Gastroesophageal sphincter (tissue), 4 donors: Measurements from ENCODE around the gene TTLL5. TPM values are rescaled to one million over a fixed set of nuclear protein-coding genes. Genes with fewer than 3 reads are reported as not detected.

Experiments used
- ATAC-seq: fragments of 150-250 bp; one replicate; pipeline ENCODE4 v1.9.1; 2016; ENCODE audit warnings: mild to moderate bottlenecking, moderate library complexity
- H3K27ac ChIP-seq, 4 donors: fragments of 200-600 bp; sonication (generic) in 3 of 4; 1 replicate in 3 of 4; 2 replicates in 1 of 4; pipeline ENCODE4 v1.5.1; 2016 to 2019
- H3K27me3 ChIP-seq: fragments of 200-600 bp; sonication (generic); one replicate; pipeline ENCODE4 v1.5.1; 2019
- H3K36me3 ChIP-seq, 2 donors: fragments of 200-600 bp; sonication (generic); one replicate each; pipeline ENCODE4 v1.5.1; 2019; ENCODE audit warnings: control low read depth in 1 of 2
- H3K4me1 ChIP-seq, 3 donors: fragments of 200-600 bp; sonication (generic); 1 replicate in 2 of 3; 2 replicates in 1 of 3; pipeline ENCODE4 v1.5.1; 2016 to 2019; ENCODE audit warnings: control low read depth in 2 of 3
- H3K4me3 ChIP-seq, 2 donors: fragments of 200-600 bp; sonication (generic); one replicate each; pipeline ENCODE4 v1.5.1; 2019; ENCODE audit warnings: mild to moderate bottlenecking in 1 of 2, moderate library complexity in 1 of 2
- H3K9me3 ChIP-seq, 3 donors: fragments of 200-600 bp; sonication (generic); one replicate each; pipeline ENCODE4 v1.5.1; 2017 to 2019; ENCODE audit warnings: control low read depth in 2 of 3
- EP300 ChIP-seq: sonication (generic); formaldehyde crosslinking; IDR thresholded peaks from one replicate; pipeline ENCODE4 v1.6.1; 2017; ENCODE audit warnings: antibody characterized with exemption, mild to moderate bottlenecking
- POLR2A ChIP-seq, 2 donors: fragments of 450-650 bp; IDR thresholded peaks; one replicate each; pipeline ENCODE4 v1.6.1; 2017; ENCODE audit warnings: antibody characterized with exemption in 2 of 2, mild to moderate bottlenecking in 2 of 2, moderate library complexity in 1 of 2
- POLR2AphosphoS5 ChIP-seq: sonication (generic); formaldehyde crosslinking; IDR thresholded peaks from one replicate; pipeline ENCODE4 v1.6.1; 2017; ENCODE audit warnings: antibody characterized with exemption
- WGBS, 2 donors: methylation state at CpG; one replicate each; pipeline ENCODE4 v1.1.5; 2018; ENCODE audit warnings: low coverage in 1 of 2; 5-methylcytosine and 5-hydroxymethylcytosine counted together
- total RNA-seq, 4 donors: library from RNA; depleted of rRNA; stranded (reverse); fragments of >200 nt; gene quantifications; one replicate each; pipeline ENCODE4 v1.1.0, GENCODE V29; 2016
- TF ChIP-seq, protein P1 (sequence below), 4 experiments: fragments of 200-600 bp in 2 of 4; fragments of 450-650 bp in 2 of 4; sonication (generic) in 1 of 4; IDR thresholded peaks; one replicate each; pipeline ENCODE4 v1.5.1; 2017 to 2019; ENCODE audit warnings: antibody characterized with exemption in 4 of 4, mild to moderate bottlenecking in 2 of 4, moderate library complexity in 2 of 4

Gene TTLL5
- total RNA-seq, 4 donors from 2014 or later = 18.1 to 30.0 (median 22.1) TPM

DNA sequence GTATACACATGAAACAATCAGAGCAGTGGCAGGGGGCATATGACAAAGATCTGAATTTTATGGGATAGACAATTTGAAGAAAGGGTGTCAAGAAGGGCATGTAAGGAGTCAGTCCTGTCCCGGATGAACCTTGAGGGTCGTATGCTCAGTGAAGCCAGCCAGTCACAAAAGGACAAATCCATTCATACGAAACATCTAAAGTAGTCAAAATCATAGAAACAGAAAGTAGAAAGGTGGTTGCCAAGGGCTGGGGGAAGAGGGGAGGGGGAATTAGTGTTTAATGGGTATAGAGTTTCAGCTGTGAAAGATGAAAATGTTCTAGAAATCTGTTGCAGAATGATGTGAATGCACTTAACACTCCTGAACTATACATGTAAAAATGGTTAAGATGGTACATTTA lies 163.3 kb downstream of the TTLL5 start:
- H3K27ac ChIP-seq = peak overlapping the region; percentile 64 to 86 (median 82)

DNA sequence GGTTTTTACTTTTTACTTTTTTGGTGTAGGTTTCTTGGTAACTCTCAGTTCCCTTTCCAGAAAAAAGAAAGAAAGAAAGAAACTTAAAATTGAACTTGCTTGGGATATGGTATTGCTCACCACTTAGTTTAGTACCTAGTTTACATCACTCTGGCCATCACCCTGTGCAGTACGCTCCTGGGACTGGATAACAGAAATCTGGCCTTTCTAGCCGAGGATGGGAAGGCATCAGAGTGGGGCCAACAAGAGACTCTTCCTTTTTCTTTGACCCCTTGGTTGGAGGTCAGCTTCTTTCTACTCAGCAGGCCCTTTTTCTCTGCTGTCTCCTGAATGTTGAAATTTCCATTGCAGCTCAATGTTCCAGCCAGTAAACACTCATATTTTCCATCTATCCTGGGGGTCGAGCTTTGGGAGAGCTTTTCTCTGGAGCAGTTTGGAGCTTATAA lies 164.1 kb downstream of the TTLL5 start:
- peaks cover 0 to 2% of the 10 kb centered on the region in 2 donors for H3K36me3 ChIP-seq
- H3K9me3 ChIP-seq = no peaks in the 10 kb centered on the region
- no peak overlapping the region for H3K4me3 ChIP-seq
- WGBS, 2 donors = 3 to 11% methylated on average over 3 of the region's 3 CpGs
- no peaks in the 10 kb centered on the region for H3K27me3 ChIP-seq
- H3K27ac ChIP-seq = peak overlapping the region; percentile 64 to 86 (median 82)
- TF ChIP-seq POLR2AphosphoS5 (peak; percentile 49), POLR2A (IDR thresholded peaks at IDR 0.05) (no peak), EP300 (no peak)
- TF ChIP-seq, protein P1, sequence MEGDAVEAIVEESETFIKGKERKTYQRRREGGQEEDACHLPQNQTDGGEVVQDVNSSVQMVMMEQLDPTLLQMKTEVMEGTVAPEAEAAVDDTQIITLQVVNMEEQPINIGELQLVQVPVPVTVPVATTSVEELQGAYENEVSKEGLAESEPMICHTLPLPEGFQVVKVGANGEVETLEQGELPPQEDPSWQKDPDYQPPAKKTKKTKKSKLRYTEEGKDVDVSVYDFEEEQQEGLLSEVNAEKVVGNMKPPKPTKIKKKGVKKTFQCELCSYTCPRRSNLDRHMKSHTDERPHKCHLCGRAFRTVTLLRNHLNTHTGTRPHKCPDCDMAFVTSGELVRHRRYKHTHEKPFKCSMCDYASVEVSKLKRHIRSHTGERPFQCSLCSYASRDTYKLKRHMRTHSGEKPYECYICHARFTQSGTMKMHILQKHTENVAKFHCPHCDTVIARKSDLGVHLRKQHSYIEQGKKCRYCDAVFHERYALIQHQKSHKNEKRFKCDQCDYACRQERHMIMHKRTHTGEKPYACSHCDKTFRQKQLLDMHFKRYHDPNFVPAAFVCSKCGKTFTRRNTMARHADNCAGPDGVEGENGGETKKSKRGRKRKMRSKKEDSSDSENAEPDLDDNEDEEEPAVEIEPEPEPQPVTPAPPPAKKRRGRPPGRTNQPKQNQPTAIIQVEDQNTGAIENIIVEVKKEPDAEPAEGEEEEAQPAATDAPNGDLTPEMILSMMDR (IDR thresholded peaks at IDR 0.05) = no peak
- peak; percentile 52 for ATAC-seq
- peaks cover 15 to 57% (median 23%) of the 10 kb centered on the region in 3 donors for H3K4me1 ChIP-seq

More for the DNA sequence above, 163.3 kb downstream of the TTLL5 start:
- 50 to 64% methylated on average over 3 of the region's 3 CpGs for WGBS, 2 donors
- peaks cover 15 to 57% (median 23%) of the 10 kb centered on the region in 3 donors for H3K4me1 ChIP-seq
- no peaks in the 10 kb centered on the region for H3K9me3 ChIP-seq
- H3K36me3 ChIP-seq = peaks cover 0 to 9% of the 10 kb centered on the region in 2 donors
- no peak for ATAC-seq
- no peaks in the 10 kb centered on the region for H3K27me3 ChIP-seq
- TF ChIP-seq EP300 (no peak), POLR2A (IDR thresholded peaks at IDR 0.05) (no peak), POLR2AphosphoS5 (no peak)
- TF ChIP-seq, protein P1 (IDR thresholded peaks at IDR 0.05) = no peak
- no peak overlapping the region for H3K4me3 ChIP-seq

DNA sequence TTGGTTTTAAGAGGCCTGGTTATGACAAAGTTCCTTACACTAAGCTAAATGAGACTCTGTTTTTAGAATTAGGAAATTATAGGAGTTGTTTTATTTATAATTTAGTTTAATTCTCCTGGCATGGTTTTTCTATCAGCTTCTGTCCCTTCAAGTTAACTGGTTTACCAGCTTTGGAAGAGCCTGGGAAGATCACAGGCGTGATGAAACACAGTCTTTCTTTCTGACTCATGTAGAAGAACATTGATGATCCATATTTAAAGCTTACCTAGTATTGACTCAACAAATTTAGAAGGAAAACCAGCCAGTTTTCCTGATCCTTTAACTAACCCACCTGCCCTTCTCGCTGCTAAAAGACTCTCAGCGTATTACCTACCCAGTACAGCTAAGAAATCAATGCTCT lies 165.6 kb downstream of the TTLL5 start:
- H3K36me3 ChIP-seq = no peaks in the 10 kb centered on the region
- H3K4me1 ChIP-seq = peaks cover 15 to 64% (median 23%) of the 10 kb centered on the region in 3 donors
- no peaks in the 10 kb centered on the region for H3K27me3 ChIP-seq
- 88% methylated on average over 3 of the region's 3 CpGs for WGBS, 2 donors
- H3K4me3 ChIP-seq = no peak overlapping the region
- ATAC-seq = no peak
- TF ChIP-seq EP300 = no peak
- TF ChIP-seq, protein P1 (IDR thresholded peaks at IDR 0.05) = no peak
- no peak for TF ChIP-seq POLR2AphosphoS5
- no peak for TF ChIP-seq POLR2A (IDR thresholded peaks at IDR 0.05)
- no peaks in the 10 kb centered on the region for H3K9me3 ChIP-seq
- H3K27ac ChIP-seq = peak overlapping the region; percentile 3 to 86 (median 74)

DNA sequence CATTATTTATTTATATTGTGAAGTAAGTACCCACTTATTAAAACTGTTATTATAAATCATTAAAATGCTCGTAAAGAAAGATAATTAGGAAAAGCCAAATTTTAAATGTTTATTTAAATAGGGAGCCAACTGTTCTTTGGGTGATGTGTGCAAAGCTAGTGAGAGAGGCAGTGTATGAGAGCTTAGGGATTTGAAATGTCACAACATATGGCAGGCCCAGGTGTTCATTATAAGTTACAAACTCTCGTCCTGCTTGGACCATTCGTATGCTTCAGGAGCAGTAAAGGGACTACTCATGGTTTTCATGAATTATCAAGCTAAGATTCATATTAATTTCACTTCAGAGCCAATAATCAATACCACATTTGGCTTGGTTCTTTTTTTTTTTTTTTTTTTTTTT lies 166.3 kb downstream of the TTLL5 start:
- Histone ChIP-seq H3K9me3 (no peaks in the 10 kb centered on the region), H3K4me1 (peaks cover 15 to 64% (median 28%) of the 10 kb centered on the region in 3 donors), H3K36me3 (no peaks in the 10 kb centered on the region), H3K27me3 (no peaks in the 10 kb centered on the region), H3K4me3 (no peak overlapping the region), H3K27ac (peak overlapping the region in 1 of 4 donors; percentile 86)
- no peak for ATAC-seq
- TF ChIP-seq POLR2A (IDR thresholded peaks at IDR 0.05) = no peak
- no peak for TF ChIP-seq EP300
- TF ChIP-seq, protein P1 (IDR thresholded peaks at IDR 0.05) = no peak
- no peak for TF ChIP-seq POLR2AphosphoS5
- 73 to 80% methylated on average over 3 of the region's 3 CpGs for WGBS, 2 donors

DNA sequence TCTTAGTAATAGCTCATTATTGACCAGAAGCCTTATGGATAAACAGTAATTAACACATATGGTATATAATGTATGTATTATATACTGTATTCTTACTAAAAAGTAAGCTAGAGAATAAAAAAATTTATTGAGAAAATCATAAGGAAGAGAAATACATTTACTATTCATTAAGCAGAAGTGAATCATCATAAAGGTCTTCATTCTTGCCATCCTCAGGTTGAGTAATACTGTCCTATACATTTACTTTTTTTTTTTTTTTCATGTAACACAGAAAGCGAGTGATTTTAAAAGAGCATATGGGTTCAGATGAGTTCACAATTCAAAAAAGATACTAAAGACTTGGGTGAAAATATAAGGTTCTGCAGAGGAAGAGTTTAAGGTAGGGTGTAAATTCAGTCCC lies 168.3 kb downstream of the TTLL5 start:
- no peak for ATAC-seq
- Histone ChIP-seq H3K9me3 (no peaks in the 10 kb centered on the region), H3K36me3 (no peaks in the 10 kb centered on the region), H3K27me3 (no peaks in the 10 kb centered on the region), H3K4me3 (no peak overlapping the region), H3K27ac (no peak overlapping the region), H3K4me1 (peaks cover 5 to 57% (median 17%) of the 10 kb centered on the region in 3 donors)
- 91 to 100% methylated on average over 1 of the region's 1 CpG for WGBS, 2 donors
- TF ChIP-seq, protein P1 (IDR thresholded peaks at IDR 0.05) = no peak
- TF ChIP-seq EP300 (no peak), POLR2AphosphoS5 (no peak), POLR2A (IDR thresholded peaks at IDR 0.05) (no peak)
